K562 (cell line): ENCODE measurements around the gene DHX38. TPM values are rescaled to one million over a fixed set of nuclear protein-coding genes. Genes with fewer than 3 reads are reported as not detected.

Source experiments
- CBFA2T2 ChIP-seq: fragments of 450-650 bp; conservative IDR thresholded peaks from 2 replicates; pipeline ENCODE4 v1.6.1; 2017; ENCODE audit warnings: mild to moderate bottlenecking
- CBX5 ChIP-seq: IDR thresholded peaks from 2 replicates; pipeline ENCODE4 v1.6.1; 2014; ENCODE audit warnings: low read depth, borderline replicate concordance
- EGR1 ChIP-seq: fragments of 450-650 bp; conservative IDR thresholded peaks from 2 replicates; pipeline ENCODE4 v1.6.1; 2017; ENCODE audit warnings: mild to moderate bottlenecking
- ELF1 ChIP-seq: fragments of 200-800 bp; sonication (Bioruptor generic); IDR thresholded peaks from 2 replicates; pipeline ENCODE4 v1.6.1; 2016; ENCODE audit warnings: missing genetic modification characterization, missing compliant biosample characterization
- HDAC3 ChIP-seq: fragments of 450-650 bp; IDR thresholded peaks from 2 replicates; pipeline ENCODE4 v1.6.1; 2018; ENCODE audit warnings: borderline replicate concordance, mild to moderate bottlenecking, moderate library complexity; ENCODE audit not compliant: partially characterized antibody
- HNRNPK ChIP-seq: fragments of 200-400 bp; formaldehyde crosslinking; IDR thresholded peaks from one replicate; pipeline ENCODE4 v1.6.1; 2018; ENCODE audit warnings: mild to moderate bottlenecking, low read depth, low read length; ENCODE audit not compliant: poor library complexity, severe bottlenecking
- MBD2 ChIP-seq: sonication (generic); IDR thresholded peaks from 2 replicates; pipeline ENCODE4 v1.6.1; 2016; ENCODE audit warnings: low read depth, borderline replicate concordance
- MNT ChIP-seq, 2 experiments: fragments of 450-650 bp; conservative IDR thresholded peaks; 2 replicates each; pipeline ENCODE4 v1.6.1; 2017; ENCODE audit warnings: mild to moderate bottlenecking in 2 of 2, moderate library complexity in 2 of 2
- MYBL2 ChIP-seq, 2 experiments: fragments of 450-650 bp in 1 of 2; sonication (generic) in 1 of 2; formaldehyde crosslinking in 1 of 2; IDR thresholded peaks; 2 replicates each; pipeline versions ENCODE4 v1.6.1 to v1.8.1; 2017 to 2022; ENCODE audit warnings: borderline replicate concordance in 1 of 2, inconsistent platforms in 1 of 2, low read depth in 1 of 2, mild to moderate bottlenecking in 1 of 2, missing genetic modification reagents in 1 of 2, moderate library complexity in 1 of 2
- NBN ChIP-seq: fragments of 450-650 bp; IDR thresholded peaks from 2 replicates; pipeline ENCODE4 v1.6.1; 2016; ENCODE audit warnings: low read depth, mild to moderate bottlenecking
- NFE2L1 ChIP-seq: fragments of 450-650 bp; IDR thresholded peaks from 2 replicates; pipeline ENCODE4 v1.6.1; 2016; ENCODE audit warnings: missing genetic modification characterization, low read depth, mild to moderate bottlenecking, missing compliant biosample characterization, moderate library complexity, borderline replicate concordance
- PTRF ChIP-seq: fragments of 450-650 bp; IDR thresholded peaks from 2 replicates; pipeline ENCODE4 v1.6.1; 2016; ENCODE audit warnings: mild to moderate bottlenecking, missing genetic modification characterization, missing compliant biosample characterization
- RBM14 ChIP-seq: fragments of 200-400 bp; formaldehyde crosslinking; IDR thresholded peaks from 2 replicates; pipeline ENCODE4 v1.6.1; 2018; ENCODE audit warnings: low read depth, mild to moderate bottlenecking, low read length, moderate library complexity, borderline replicate concordance; ENCODE audit not compliant: insufficient read depth
- SMARCA4 ChIP-seq: fragments of 450-650 bp; IDR thresholded peaks from 2 replicates; pipeline ENCODE4 v1.6.1; 2016
- SMARCC2 ChIP-seq: fragments of 450-650 bp; IDR thresholded peaks from 2 replicates; pipeline ENCODE4 v1.6.1; 2017; ENCODE audit warnings: antibody characterized with exemption, moderate library complexity, mild to moderate bottlenecking, low read depth
- SRSF9 ChIP-seq: fragments of 200-400 bp; formaldehyde crosslinking; IDR thresholded peaks from 2 replicates; pipeline ENCODE4 v1.6.1; 2017; ENCODE audit warnings: low read depth, low read length, borderline replicate concordance
- TRIM28 ChIP-seq: fragments of 450-650 bp; IDR thresholded peaks from 2 replicates; pipeline ENCODE4 v1.6.1; 2017
- ZC3H8 ChIP-seq: fragments of 450-650 bp; IDR thresholded peaks from 2 replicates; pipeline ENCODE4 v1.6.1; 2017
- ZNF253 ChIP-seq: fragments of 250-450 bp; sonication (Bioruptor Pico); conservative IDR thresholded peaks from 2 replicates; pipeline ENCODE4 v1.6.1; 2021; ENCODE audit warnings: mild to moderate bottlenecking
- ZNF282 ChIP-seq: sonication (generic); formaldehyde crosslinking; IDR thresholded peaks from 2 replicates; pipeline ENCODE4 v1.8.1; 2023; ENCODE audit warnings: missing genetic modification reagents
- ZNF583 ChIP-seq: fragments of 250-450 bp; sonication (Bioruptor Pico); IDR thresholded peaks from 2 replicates; pipeline ENCODE4 v1.4.0; 2020
- ZNF644 ChIP-seq: fragments of 200-800 bp; sonication (Bioruptor generic); IDR thresholded peaks from 2 replicates; pipeline ENCODE4 v1.6.1; 2016; ENCODE audit warnings: low read depth, missing genetic modification characterization, missing compliant biosample characterization
- ZNF766 ChIP-seq: fragments of 200-800 bp; sonication (Bioruptor generic); conservative IDR thresholded peaks from 2 replicates; pipeline ENCODE4 v1.6.1; 2016; ENCODE audit warnings: missing genetic modification characterization, missing compliant biosample characterization
- ZSCAN29 ChIP-seq: fragments of 450-650 bp; IDR thresholded peaks from 2 replicates; pipeline ENCODE4 v1.6.1; 2017
- polyA plus RNA-seq, 8 experiments: library from polyadenylated mRNA; depleted of rRNA in 4 of 8; stranded (reverse) in 5 of 8; unstranded in 3 of 8; fragments of >200 nt; fragmentation: Nextera tagmentation in 2 of 8; fragmentation: Illumina TruSeq in 1 of 8; extraction: Ambion mirVana in 2 of 8; extraction: Trizol in 1 of 8; gene quantifications; 2 replicates each; pipeline versions ENCODE4 v1.2.1 to v1.2.3, GENCODE V29; 2011 to 2014; ENCODE audit warnings: inconsistent platforms in 1 of 8, missing spikeins in 1 of 8
- total RNA-seq, 7 experiments: library from RNA; depleted of rRNA in 6 of 7; stranded (reverse); fragments of >200 nt in 6 of 7; fragmentation: Illumina TruSeq in 2 of 7; extraction: Trizol in 2 of 7; gene quantifications; 2 replicates each; pipeline versions ENCODE4 v1.2.1 to v1.2.3, GENCODE V29; 2011 to 2021; ENCODE audit warnings: low replicate concordance in 1 of 7
- TF ChIP-seq, protein P1 (sequence below), 2 experiments: IDR thresholded peaks in 1 of 2; conservative IDR thresholded peaks in 1 of 2; 2 replicates each; pipeline ENCODE4 v1.6.1; 2016; ENCODE audit warnings: low read depth in 2 of 2, mild to moderate bottlenecking in 1 of 2, missing compliant biosample characterization in 1 of 2, missing genetic modification characterization in 1 of 2, moderate library complexity in 1 of 2

Gene DHX38
- total and polyA plus RNA-seq, 9 of the 15 experiments (the other 6 are each of a cell fraction or from before 2014, with no cell fraction given) = 2.8 to 76.8 (median 40.8) TPM

DNA sequence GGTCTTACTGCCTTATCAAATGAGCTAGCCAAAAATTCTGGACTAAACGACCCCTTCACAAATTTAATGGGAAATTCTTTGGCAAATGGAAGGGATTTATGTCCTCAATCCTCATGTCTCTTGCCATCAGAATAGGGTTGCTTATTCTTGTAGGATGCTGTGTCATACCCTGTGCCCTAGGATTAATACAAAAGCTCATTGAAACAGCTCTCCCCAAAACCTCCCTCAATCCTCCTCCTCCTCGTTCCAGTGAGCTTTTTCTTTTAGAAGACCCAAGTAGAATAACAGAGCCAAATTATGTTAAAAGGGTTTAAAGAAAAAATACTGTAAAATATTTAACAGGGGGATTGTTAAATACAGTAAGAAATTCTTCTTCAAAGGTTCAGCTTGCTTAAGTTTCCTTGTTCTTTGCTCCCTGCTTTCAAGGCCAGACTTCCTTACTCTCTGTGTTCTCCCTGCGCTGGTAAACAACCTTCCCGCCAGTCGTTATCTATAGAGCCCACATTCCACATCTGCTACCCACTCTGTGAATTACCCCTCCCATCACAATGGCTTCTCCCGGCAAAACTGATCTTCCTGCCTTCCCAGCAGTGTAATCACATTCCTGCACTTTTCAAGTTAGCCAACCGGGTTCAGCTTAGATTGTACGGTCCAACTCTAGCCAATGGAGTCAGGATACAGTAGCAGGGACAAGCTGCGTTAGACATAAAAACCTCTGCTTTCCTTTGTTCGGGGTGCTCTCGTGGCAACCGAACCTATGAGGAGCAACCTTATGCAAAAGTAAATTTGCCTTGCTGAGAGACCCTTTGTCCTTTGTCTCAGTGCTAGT is 20.9 kb upstream of the DHX38 start (continued):
- TF ChIP-seq ELF1 (tag) = 0 out of 2 replicates have a peak, but pooled peaks have one; percentile 14
- TF ChIP-seq MYBL2 (IDR thresholded peaks at IDR 0.05; ENCODE audit: low read depth) = peak; percentile 77
- no peak for TF ChIP-seq MYBL2 (CRISPR knock-in tag; IDR thresholded peaks at IDR 0.05; ENCODE audit: borderline replicate concordance)
- TF ChIP-seq RBM14 = no peak
- TF ChIP-seq ZNF644 = no peak
- peak; percentile 29; the same call in 1 of the 2 replicates for TF ChIP-seq SMARCC2
- no peak for TF ChIP-seq EGR1
- no peak for TF ChIP-seq PTRF (tag)
- TF ChIP-seq NBN = no peak
- TF ChIP-seq NFE2L1 (tag) = no peak
- TF ChIP-seq ZNF583 (CRISPR knock-in tag) = no peak
- TF ChIP-seq MBD2 = peak; percentile 37; the same call in 1 of the 2 replicates
- no peak for TF ChIP-seq ZNF253 (CRISPR knock-in tag)
- TF ChIP-seq CBX5 = no peak
- TF ChIP-seq ZNF766 (CRISPR knock-in tag) = 0 out of 2 replicates have a peak, but pooled peaks have one; percentile 13
- TF ChIP-seq MNT (conservative IDR thresholded peaks at IDR 0.05) = 0 out of 4 replicates have a peak, but pooled peaks of 1 of the 2 experiments have one; percentile 27
- TF ChIP-seq ZSCAN29 = no peak
- no peak for TF ChIP-seq HNRNPK
- TF ChIP-seq ZC3H8 = no peak
- TF ChIP-seq, protein P1, sequence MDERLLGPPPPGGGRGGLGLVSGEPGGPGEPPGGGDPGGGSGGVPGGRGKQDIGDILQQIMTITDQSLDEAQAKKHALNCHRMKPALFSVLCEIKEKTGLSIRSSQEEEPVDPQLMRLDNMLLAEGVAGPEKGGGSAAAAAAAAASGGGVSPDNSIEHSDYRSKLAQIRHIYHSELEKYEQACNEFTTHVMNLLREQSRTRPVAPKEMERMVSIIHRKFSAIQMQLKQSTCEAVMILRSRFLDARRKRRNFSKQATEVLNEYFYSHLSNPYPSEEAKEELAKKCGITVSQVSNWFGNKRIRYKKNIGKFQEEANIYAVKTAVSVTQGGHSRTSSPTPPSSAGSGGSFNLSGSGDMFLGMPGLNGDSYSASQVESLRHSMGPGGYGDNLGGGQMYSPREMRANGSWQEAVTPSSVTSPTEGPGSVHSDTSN (CRISPR knock-in tag; IDR thresholded peaks at IDR 0.05; ENCODE audit: low read depth) = no peak
- TF ChIP-seq, protein P1 (tag; conservative IDR thresholded peaks at IDR 0.05; ENCODE audit: low read depth) = no peak
- TF ChIP-seq SMARCA4 = peak; percentile 81
- peak; percentile 73 for TF ChIP-seq TRIM28
- TF ChIP-seq ZNF282 = no peak
- TF ChIP-seq CBFA2T2 = peak; percentile 75
- TF ChIP-seq SRSF9 = no peak
- TF ChIP-seq HDAC3 = no peak
